Measurements from ENCODE around the gene ZSWIM6.

The ZSWIM6 gene

DNA sequence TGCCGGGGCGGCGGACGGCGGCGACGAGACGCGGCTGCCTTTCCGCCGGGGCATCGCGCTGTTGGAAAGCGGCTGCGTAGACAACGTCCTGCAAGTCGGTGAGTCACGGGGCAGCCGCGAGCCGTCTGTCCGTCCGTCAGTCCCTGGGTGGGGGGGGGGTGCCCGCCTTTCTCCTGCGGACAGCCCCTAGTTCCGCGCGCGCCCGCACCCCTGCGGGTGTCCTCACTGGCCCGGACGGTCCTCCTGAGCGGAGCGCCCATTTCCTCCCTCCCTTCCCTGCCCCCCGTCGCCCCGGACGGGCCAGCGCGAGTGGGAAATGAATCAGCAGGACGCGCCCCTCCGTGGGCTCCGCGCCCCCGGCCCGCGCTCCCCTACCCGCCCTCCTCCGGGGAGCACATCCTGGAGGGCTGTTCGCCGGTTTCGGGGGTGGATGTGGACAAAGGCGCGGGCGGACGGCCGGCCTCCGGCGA lies 828 bp downstream of the ZSWIM6 start:
- no peak for DNase-seq (ENCODE audit: low spot score)

DNA sequence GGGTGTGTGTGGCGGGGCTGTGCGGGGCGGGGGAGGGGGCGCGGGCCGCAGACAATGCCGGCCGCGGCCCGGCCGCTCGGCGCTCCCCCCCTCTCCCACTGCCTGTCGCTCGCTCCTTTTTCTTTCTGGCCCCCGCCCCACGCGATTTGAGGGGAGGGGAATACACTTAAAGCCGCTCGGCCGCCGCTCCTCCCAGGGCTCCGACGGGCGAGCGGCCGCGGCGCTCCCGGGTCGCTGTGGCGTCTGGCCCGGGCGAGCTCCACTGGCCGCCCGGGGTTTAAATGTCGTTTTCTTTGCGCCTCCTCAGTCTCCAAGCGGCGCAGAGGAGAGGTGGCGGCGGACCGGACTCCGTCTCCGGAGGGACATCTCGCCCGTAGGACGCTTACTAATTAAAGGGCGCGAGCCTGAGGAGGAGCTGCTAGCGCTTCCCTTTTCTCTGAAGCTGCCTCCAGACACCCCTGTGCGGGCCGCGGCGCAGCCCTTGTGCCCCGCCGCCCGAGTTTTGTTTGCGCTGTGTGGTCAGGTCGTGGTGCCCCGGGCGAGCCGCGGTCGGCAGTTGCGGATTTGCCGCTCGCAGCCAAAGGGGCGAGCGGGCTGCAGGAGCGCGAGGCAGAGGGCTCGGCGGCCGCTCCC lies 1.4 kb downstream of the ZSWIM6 start:
- DNase-seq (ENCODE audit: low spot score) = peak; percentile 46

DNA sequence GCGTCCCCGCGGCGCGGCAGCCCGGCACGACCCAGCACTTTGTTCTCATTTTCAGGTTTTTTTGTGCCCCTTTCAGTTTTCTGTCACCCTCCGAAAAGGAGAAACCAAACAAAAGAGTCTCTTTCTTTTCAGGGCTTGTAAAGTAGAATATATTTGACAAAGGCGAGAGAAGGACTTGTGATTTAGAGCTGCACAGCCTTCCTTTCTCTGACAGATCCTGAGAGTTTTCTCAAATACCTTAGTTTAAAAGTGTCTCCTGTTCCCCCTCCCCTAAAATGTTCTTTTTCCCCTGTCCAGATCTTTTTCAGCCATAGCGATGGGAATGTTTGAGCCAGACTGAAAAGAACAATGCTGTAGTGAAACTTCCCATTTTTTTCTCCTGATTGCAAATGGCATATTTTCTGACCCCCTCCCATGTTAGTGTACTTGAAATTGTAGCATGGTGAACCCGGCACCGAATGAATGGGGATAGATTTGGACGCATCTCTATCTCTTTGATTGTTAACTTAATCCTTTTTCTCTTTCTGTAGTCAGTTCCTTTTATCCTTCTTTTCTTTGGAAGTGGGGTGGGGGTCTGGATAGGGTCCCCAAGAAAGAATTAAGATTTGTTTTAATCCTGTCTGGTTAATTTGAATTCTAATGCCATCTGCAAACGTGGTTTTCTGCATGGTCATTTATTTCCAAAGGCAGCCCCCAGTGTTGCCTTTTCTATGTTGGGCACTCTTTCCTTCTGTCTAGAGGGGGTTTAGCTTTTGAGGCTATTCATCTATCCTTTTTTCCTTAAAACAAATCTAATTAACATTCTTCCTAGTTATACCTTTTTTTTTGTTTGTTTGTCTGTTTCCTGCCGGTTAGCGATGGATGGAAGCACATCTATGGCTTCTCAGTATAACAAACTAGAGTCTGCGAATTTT lies 2.2 kb downstream of the ZSWIM6 start:
- peak; percentile 34 for DNase-seq (ENCODE audit: low spot score)

DNA sequence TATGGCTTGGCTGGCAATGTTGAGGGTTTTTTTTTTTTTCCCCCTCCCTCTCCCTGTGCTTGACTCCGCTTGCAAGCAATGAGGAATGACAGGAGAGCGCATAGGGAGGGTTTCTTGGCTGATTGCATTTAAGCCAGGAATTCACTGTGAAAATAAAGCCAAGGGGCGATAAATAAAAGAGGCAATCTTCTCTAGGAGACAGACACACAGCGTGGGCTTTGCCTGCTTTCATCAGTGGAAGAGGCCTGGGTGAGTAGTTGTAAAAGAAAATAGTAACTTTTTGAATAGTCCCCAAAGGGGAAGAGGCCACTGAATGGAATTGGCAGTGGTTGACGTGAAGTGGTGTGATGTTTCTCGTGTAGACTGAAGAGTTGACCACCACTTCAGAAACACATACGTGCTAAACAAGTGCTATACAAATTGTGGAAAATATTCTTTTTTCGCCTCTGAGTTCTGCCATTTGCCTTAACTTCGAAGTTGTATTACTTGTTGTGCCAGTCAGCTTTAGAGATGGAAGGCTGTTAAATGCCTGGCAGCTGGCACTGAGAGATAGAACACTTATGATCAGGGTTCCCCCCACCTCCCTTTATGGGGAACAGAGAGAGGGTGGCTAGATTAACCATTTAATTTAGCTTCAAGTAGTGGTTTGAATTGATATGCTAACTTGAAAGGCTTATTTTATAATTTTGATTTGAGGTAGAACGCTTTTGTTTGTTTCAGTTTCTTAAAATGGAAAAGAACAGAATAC lies 3.0 kb downstream of the ZSWIM6 start:
- DNase-seq (ENCODE audit: low spot score) = peak; percentile 26

DNA sequence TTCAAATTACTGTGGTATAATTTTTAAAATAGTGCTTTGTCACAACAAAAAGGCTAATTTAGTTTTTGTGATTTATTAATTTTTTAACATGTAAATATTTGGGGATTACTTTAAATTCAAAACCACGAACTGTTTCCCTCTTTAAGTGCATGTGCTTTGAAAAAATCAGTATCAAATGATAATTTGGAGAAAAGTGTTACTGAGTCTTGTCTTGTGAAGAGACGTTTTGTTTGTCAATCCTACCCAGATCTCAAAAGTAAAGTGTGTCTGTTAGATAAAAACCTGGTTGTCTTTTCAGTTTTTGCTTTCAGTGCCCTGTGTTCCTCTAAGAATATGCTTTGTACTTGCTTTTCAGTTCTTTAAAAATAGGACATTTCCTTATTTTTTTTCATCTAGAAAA lies 7.7 kb downstream of the ZSWIM6 start:
- no peak for DNase-seq (ENCODE audit: low spot score)

DNA sequence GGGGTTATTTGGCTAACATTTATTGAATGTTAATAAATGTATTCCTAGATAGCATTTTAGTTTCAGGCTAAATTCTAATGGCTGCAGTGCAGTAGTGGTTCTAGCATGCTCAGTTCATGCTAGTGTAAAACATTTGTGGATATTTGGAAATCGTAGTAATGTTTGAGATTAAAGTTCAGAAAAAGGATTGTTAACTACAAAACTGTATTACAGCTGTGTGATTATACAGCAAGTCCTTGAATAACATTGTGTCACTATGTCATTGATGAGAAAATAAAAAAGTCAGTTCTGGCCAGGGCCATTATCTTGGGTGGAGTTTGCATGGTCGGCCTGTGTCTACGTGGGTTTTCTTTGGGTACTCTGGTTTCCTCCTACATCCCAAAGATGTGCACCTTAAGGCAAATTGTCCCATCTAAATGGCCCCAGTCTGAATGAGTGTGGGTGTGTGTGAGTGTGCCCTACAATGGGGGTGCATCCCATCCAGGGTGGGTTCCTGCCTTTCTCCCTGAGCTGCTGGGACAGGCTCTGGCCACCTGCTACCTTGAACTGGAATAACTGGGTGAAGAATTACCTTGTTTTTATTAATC lies 8.8 kb downstream of the ZSWIM6 start:
- no peak for DNase-seq (ENCODE audit: low spot score)

DNA sequence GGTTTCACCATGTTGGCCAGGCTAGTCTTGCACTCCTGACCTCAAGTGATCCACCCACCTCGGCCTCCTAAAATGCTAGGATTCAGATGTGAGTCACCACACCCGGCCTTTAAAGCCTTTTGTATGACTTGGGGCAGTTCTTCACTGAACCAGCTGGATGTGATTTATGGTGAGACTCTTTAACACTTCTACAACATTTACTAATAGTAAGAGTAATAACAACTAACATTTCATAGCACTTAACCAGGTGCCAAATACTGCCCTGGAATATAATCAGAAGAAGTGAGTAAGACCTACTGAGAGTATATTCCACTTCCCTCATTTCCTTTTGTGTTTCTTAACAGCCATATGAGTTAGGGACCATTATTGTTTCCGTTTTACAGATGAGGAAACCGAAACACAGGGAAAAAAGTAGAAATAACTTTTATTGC lies 10.0 kb downstream of the ZSWIM6 start:
- no peak for DNase-seq (ENCODE audit: low spot score)

DNA sequence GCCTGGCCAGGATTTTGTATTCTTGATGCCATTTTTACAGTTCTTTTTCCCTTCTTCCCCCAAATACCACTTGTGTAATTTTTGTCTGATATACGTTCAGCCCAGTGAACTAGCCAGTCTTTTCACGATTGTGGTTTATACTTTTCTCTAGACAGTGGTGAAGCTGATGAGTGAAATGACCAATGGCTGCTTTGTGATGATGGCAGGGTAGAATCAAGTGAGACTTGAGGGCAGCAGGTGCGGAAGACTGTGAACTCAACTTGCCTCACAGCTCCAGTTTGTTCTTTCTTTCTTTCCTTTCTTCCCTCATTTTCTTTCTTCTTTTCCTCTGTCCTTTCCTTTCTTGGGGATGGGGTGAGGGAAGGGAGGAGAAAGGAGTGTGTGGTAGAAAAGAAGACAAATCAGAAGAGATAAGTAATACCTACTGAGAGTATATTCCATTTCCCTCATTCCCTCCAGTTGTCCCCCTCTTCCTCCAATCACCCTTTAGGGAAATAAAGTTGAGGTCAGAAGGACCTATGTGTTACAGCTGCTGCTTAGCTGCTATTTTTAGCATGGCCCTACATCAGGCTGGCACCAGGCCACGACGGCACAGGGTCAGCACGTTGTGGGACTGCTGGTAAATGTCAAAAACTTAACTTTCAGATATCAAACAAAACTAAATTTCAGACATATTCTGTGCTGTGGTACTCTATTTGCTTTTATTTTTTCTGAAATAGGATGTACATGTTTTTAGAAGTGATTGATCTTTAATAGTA lies 12.3 kb downstream of the ZSWIM6 start:
- no peak for DNase-seq (ENCODE audit: low spot score)

DNA sequence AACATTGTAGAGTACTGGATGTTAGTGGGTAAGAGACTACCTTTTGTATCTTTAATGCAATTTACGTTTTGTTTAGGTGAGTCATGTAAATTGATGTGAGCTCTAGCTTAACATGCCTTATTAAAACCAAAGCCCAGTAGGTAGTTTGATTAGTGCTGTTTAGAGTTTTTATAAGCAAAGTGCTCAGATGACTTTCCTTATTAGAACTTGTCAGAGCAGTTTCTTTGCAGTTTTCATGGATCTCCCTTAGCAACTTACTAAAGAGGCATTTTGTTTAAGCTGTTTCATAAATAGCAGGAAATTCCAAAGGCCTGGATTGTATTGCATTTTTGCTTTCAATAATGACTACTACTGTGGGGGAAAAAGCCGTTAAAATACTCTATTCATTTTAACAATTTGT lies 14.5 kb downstream of the ZSWIM6 start:
- no peak for DNase-seq (ENCODE audit: low spot score)

DNA sequence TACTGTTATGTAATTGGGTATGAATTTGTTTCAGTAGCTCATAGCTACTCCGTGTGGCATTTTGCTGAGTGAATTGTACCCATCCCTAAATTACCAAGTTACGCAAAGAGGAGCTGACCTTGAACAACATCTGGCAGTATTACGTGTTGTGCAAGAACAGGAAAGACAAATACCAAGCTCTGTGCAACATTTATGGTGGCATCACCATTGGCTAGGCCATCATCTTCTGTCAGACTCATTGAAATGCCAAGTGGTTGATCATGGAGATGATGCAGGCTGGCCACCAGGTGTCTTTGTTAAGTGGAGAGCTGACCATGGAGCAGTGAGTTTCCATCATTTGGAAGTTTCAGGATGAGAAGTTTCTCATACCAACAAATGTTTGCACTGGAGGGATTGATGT lies 15.0 kb downstream of the ZSWIM6 start:
- DNase-seq (ENCODE audit: low spot score) = no peak

DNA sequence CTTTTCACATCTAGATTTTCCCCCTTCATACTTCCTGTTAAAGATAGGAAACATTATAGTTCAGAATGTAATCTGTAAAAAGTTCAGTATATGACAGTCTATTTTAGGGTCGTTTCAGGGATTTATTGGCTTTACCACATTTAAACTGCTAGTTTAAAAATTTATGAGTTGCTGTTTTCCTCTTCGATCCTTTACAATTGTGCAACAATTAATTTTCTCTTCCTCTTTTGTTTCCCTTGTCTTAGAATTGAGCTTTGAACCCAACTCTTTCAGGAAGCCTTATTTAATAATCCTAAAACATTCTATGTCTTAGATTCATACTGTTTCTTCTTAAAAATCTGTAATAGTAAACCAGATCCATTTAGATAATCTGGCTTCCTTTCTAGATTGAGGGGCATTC lies 16.4 kb downstream of the ZSWIM6 start:
- no peak for DNase-seq (ENCODE audit: low spot score)

DNA sequence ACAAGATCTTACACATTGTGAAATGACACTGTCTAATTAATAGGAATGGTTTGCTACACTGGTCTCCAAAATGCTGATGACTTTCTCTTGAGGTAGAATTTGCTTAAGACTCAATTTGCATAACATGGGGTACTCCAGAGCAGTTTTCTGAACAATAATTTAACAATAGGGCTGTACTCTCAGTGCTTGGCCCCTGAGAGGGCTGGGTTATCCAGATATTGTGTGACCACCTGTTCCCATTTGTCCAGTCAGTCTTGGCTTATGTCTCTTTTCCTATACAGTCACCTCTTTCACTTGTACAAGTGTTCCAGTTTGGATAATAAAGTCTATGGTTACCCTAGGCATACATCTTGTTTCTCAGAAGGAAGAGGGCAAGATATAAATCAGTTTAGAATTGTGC lies 17.9 kb downstream of the ZSWIM6 start:
- DNase-seq (ENCODE audit: low spot score) = no peak

DNA sequence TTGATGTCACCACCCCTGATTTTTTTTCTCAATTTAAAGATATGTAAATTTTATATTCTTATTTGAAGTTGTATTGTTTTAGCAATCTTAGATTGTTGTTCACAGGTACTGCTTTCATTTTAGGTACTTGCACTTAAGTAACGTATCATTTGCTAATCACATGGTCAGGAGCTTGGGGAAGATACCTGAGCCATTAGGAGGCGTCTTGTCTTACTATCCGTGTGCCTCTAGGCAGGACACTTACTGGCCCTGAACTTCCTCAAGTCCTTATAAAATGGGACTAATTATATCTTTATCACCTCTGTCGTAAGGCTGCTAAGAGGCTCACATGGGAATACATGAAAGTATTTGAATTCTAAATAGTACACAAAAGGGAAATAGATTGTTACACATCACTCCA lies 18.5 kb downstream of the ZSWIM6 start:
- DNase-seq (ENCODE audit: low spot score) = no peak

DNA sequence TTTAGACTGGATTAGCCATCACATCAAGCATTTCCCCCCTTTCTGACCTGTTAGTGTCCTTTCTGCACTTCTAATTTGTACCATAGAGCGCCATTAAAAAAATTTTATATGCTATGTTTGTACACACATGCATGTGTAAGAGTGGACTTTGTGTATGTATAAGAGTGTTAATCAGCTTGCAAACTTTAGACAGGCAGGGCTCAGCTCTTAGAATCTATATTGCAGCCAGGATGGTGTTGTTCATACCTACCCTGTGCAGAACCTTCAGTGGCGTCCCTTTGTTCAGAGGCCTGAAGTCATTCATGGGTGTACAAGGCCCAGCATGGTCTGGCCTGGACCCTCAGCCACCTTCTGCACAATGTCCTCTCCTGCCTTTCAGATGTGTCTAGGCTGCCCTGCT lies 19.7 kb downstream of the ZSWIM6 start:
- no peak for DNase-seq (ENCODE audit: low spot score)

DNA sequence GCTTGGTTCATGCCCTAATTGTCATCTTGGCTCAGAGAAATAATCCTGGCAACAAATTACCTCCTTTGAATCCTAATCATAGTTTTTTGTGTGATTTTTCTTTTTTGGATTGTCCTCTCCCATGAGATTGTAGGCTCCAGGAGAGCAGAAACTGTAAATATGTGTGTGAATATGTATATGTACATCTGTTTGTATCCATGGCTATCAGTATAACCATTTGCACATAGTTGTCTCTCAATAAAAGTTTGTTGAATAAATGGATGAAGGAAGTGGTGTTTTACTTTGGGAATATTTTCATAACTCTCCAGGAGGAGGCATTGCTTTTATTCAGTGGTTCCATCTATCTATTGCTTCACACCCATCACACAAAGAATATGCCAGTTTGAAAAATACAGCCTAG lies 20.1 kb downstream of the ZSWIM6 start:
- DNase-seq (ENCODE audit: low spot score) = no peak

DNA sequence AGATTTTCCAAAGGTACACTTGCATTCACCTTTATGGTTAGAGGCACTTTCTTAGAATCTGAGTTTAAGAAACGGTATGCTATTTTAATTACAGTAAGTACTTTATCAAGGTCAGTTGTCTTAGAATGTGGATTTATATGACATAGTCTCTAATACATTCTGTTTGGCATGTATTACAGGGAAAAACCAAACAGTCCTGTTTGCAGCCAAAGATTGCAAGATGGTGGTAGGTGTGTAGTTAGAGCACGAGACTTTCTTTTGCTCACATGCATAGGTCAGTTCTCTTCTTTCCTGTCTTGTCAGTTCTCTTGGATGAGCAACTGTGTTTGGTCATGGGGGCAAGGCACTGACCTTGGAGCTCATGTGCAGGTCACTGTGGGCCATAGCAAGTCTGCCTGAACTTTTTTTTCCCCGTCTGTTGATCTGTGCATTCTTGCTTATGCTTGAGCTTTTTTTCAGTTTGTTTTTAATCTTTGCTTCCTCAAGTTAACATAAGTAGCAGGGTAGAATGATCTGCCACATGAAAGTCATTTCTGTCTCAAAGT lies 20.6 kb downstream of the ZSWIM6 start:
- DNase-seq (ENCODE audit: low spot score) = no peak

DNA sequence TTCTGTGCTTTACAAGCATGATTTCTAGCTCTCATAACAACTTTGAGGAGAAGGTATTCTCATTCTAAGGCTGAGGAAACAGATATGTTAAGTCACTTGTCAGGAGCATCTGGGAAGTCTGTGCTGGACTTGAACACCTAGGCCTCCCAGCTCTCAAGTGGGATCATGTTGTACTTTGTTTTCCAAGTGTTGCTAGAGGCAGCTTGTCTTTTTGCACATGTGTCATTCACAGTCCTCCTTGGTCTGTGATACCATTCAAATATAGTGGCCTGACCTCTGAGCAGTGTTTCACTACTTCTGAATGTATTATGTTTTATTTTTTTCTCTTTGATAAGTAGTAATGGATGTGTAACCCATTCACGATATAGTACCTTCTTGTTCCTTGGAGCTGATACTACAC lies 21.2 kb downstream of the ZSWIM6 start:
- DNase-seq (ENCODE audit: low spot score) = no peak

DNA sequence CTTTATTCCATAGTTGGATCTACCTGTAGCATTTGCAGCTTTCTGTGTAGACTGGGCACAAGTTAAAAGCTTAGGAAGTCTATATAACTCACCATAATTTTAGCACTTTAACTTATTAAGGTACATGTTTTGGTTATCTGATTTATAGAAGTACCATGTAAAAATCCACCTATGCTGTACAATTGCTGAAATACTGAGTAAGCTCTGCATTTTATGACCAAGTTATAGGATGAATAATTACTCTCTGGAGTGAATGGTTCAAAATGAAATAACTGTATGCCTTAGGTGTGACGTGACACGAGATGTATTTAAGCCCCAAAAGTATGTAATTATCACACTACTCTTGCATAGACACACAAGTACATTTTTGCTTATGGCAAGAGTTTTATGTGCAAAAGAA lies 22.1 kb downstream of the ZSWIM6 start:
- no peak for DNase-seq (ENCODE audit: low spot score)

DNA sequence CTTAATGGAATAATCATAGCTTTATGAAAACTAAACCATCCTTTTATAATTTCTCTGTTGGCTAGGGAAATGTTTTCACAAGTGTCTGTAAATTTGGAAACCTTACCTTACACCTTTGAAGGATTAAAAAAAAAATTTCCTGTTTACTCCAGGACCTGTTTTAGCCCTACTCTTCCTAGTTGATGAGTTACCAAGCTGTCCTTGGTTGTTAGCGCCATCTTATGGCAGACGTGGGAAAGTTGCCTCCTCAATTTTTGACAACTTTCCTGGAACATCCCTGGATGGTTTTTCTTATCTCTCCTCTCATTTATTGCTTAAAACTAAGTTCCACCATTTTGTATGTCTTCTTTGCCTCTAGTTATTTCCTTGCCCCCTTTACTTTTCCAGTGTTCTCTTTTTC lies 25.7 kb downstream of the ZSWIM6 start:
- no peak for DNase-seq (ENCODE audit: low spot score)

DNA sequence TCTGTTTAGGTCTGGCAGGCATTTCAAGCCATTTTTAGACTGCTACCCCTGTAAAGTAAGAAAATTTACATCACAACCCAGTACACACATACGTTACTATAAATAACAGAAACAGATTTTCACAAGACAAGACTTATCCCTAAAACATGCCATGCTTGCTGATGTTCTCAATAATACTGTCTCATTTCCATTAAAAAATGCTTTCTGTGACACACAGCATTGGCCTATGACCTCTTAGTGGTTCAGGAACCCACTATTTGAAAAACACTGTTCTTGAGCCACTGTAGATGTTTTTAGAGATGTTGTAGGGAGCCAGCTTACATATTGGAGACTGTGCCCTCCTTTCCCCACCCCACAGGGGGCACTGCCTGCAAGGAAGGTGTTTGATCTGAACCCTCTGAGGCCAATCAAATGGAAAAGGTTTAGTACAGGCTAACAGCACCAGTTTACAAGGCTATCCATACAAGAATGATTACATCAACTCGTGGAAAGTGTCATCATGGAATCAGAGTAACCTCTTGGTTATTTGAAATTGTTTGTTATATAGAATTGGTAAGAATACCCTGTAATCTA lies 30.8 kb downstream of the ZSWIM6 start:
- DNase-seq (ENCODE audit: low spot score) = no peak

All from cerebellar cortex (tissue), 1 donor.